Astrocyte (in vitro differentiated cells and primary cell): Measurements from ENCODE around the gene APOF. TPM values are rescaled to one million over a fixed set of nuclear protein-coding genes. Genes with fewer than 3 reads are reported as not detected.
"Not testable (repeated sequence)": the region's sequence is repeated elsewhere in the genome, so short reads cannot be mapped to it uniquely, and the experiment has no call there.

Experiments used
- DNase-seq: peaks from one replicate; pipeline ENCODE4 v3.0.0-alpha.2; 2010; ENCODE audit warnings: low read depth
- FAIRE-seq: peaks from 2 replicates; lab custom pipeline; 2011; peaks lifted over from hg19 to GRCh38; lab: Jason Lieb, UNC
- H2AFZ ChIP-seq: 2 replicates; pipeline ENCODE4 v1.6.0; 2012; ENCODE audit warnings: low read depth, low read length, inconsistent platforms
- H3K27ac ChIP-seq: 2 replicates; pipeline ENCODE4 v1.5.1; 2011; ENCODE audit warnings: low read depth, low read length, inconsistent platforms
- H3K27me3 ChIP-seq: 2 replicates; pipeline ENCODE4 v1.6.0; 2011; ENCODE audit warnings: low read length, inconsistent platforms; ENCODE audit not compliant: insufficient read depth
- H3K36me3 ChIP-seq: 2 replicates; pipeline ENCODE4 v1.5.1; 2011; ENCODE audit warnings: low read length, inconsistent platforms; ENCODE audit not compliant: insufficient read depth
- H3K4me1 ChIP-seq: 2 replicates; pipeline ENCODE4 v1.5.1; 2011; ENCODE audit warnings: low read length, inconsistent platforms; ENCODE audit not compliant: insufficient read depth
- H3K4me2 ChIP-seq: 2 replicates; pipeline ENCODE4 v1.6.0; 2012; ENCODE audit warnings: low read length, inconsistent platforms
- H3K4me3 ChIP-seq: 2 replicates; pipeline ENCODE4 v1.5.1; 2011; ENCODE audit warnings: low read depth, mild to moderate bottlenecking, low read length, inconsistent platforms; ENCODE audit not compliant: insufficient read depth
- H3K79me2 ChIP-seq: 2 replicates; pipeline ENCODE4 v1.6.0; 2012; ENCODE audit warnings: mild to moderate bottlenecking, low read length, inconsistent platforms; ENCODE audit not compliant: insufficient read depth
- H3K9ac ChIP-seq: 2 replicates; pipeline ENCODE4 v1.6.0; 2012; ENCODE audit warnings: mild to moderate bottlenecking, low read length, inconsistent platforms
- H3K9me3 ChIP-seq: 2 replicates; pipeline ENCODE4 v1.5.1; 2012; ENCODE audit warnings: low read depth, mild to moderate bottlenecking, low read length, inconsistent platforms; ENCODE audit not compliant: insufficient read depth
- H4K20me1 ChIP-seq: 2 replicates; pipeline ENCODE4 v1.6.0; 2012; ENCODE audit warnings: low read length, inconsistent platforms; ENCODE audit not compliant: insufficient read depth
- H3K27ac Mint-ChIP-seq: one replicate; pipeline ENCODE4 v1.8.0; 2021; ENCODE audit warnings: mild to moderate bottlenecking, mixed read lengths; ENCODE audit not compliant: unreplicated experiment
- H3K27me3 Mint-ChIP-seq: one replicate; pipeline ENCODE4 v1.8.0; 2021; ENCODE audit warnings: low read depth, mixed read lengths; ENCODE audit not compliant: unreplicated experiment
- H3K36me3 Mint-ChIP-seq: one replicate; pipeline ENCODE4 v1.8.0; 2021; ENCODE audit warnings: low read depth, mixed read lengths; ENCODE audit not compliant: unreplicated experiment
- H3K4me1 Mint-ChIP-seq: one replicate; pipeline ENCODE4 v1.8.0; 2021; ENCODE audit warnings: low read depth, mixed read lengths; ENCODE audit not compliant: unreplicated experiment
- H3K4me3 Mint-ChIP-seq: one replicate; pipeline ENCODE4 v1.8.0; 2021; ENCODE audit warnings: mild to moderate bottlenecking, moderate library complexity, mixed read lengths; ENCODE audit not compliant: unreplicated experiment
- H3K9me3 Mint-ChIP-seq: one replicate; pipeline ENCODE4 v1.8.0; 2021; ENCODE audit warnings: mild to moderate bottlenecking, mixed read lengths; ENCODE audit not compliant: unreplicated experiment
- CTCF ChIP-seq: IDR thresholded peaks from 2 replicates; pipeline ENCODE4 v1.5.1; 2011; ENCODE audit warnings: low read depth, mild to moderate bottlenecking, inconsistent platforms, low read length, moderate library complexity; ENCODE audit not compliant: insufficient read depth
- EZH2 ChIP-seq: IDR thresholded peaks from 2 replicates; pipeline ENCODE4 v1.6.1; 2012; ENCODE audit warnings: mild to moderate bottlenecking, low read length, inconsistent platforms; ENCODE audit not compliant: insufficient read depth
- total RNA-seq: library from RNA; stranded (reverse); gene quantifications from 2 replicates; pipeline ENCODE4 v1.2.1, GENCODE V29; 2021

The APOF gene
- total RNA-seq, 1 donor from 2014 or later, result not detected

- H3K4me1 ChIP-seq, result peaks cover 20% of the 10 kb centered on the region
- H3K9me3 ChIP-seq, result no peaks in the 10 kb centered on the region
- no peaks in the 10 kb centered on the region for H3K79me2 ChIP-seq
- no peak overlapping the region for H3K4me3 Mint-ChIP-seq
- H3K36me3 Mint-ChIP-seq, result peaks cover 8% of the 10 kb centered on the region
- H3K4me3 ChIP-seq, result no peak overlapping the region
- FAIRE-seq (no peak), DNase-seq (no peak)
- no peak overlapping the region for H3K27ac Mint-ChIP-seq
- TF ChIP-seq EZH2 (no peak), CTCF (no peak)
- H4K20me1 ChIP-seq, result no peaks in the 10 kb centered on the region
- H3K4me2 ChIP-seq, result no peak overlapping the region
- H3K9me3 Mint-ChIP-seq, result no peaks in the 10 kb centered on the region
- no peaks in the 10 kb centered on the region for H3K27me3 ChIP-seq
- no peak overlapping the region for H3K27ac ChIP-seq
- H3K36me3 ChIP-seq, result peaks cover 4% of the 10 kb centered on the region
- peaks cover 10% of the 10 kb centered on the region for H3K4me1 Mint-ChIP-seq
- H3K9ac ChIP-seq, result no peak overlapping the region
- H2AFZ ChIP-seq, result no peak overlapping the region
- H3K27me3 Mint-ChIP-seq, result no peaks in the 10 kb centered on the region
Measured at GRCh38 chr12:56337753-56338251, 24.9 kb downstream of the APOF start.

- Mint-ChIP-seq H3K9me3 (no peaks in the 10 kb centered on the region), H3K27ac (peak overlapping the region; percentile 66), H3K36me3 (peaks cover 8% of the 10 kb centered on the region), H3K27me3 (no peaks in the 10 kb centered on the region), H3K4me1 (peaks cover 10% of the 10 kb centered on the region), H3K4me3 (no peak overlapping the region)
- Histone ChIP-seq H3K27ac (no peak overlapping the region), H3K9ac (no peak overlapping the region), H3K79me2 (no peaks in the 10 kb centered on the region), H3K4me2 (no peak overlapping the region), H3K4me1 (peaks cover 21% of the 10 kb centered on the region), H3K36me3 (no peaks in the 10 kb centered on the region), H3K27me3 (no peaks in the 10 kb centered on the region), H3K4me3 (no peak overlapping the region), H4K20me1 (no peaks in the 10 kb centered on the region), H2AFZ (no peak overlapping the region), H3K9me3 (no peaks in the 10 kb centered on the region)
- FAIRE-seq (no peak), DNase-seq (no peak)
- TF ChIP-seq CTCF, result no peak
- TF ChIP-seq EZH2, result no peak
Measured at GRCh38 chr12:56336361-56337167, 26.1 kb downstream of the APOF start.

- not testable (repeated sequence) for H3K36me3 Mint-ChIP-seq
- peaks cover 21% of the 10 kb centered on the region for H3K4me1 ChIP-seq
Measured at GRCh38 chr12:56335527-56335926, 27.1 kb downstream of the APOF start.

More at GRCh38 chr12:56335527-56335926, 27.1 kb downstream of the APOF start:
- not testable (repeated sequence) for H3K9me3 Mint-ChIP-seq, H3K4me3 Mint-ChIP-seq, DNase-seq, H3K4me3 ChIP-seq, H2AFZ ChIP-seq, H3K4me2 ChIP-seq, H3K79me2 ChIP-seq, H3K27ac Mint-ChIP-seq, FAIRE-seq, H3K27ac ChIP-seq, H3K36me3 ChIP-seq, H4K20me1 ChIP-seq, H3K9me3 ChIP-seq, H3K27me3 Mint-ChIP-seq, H3K27me3 ChIP-seq, H3K9ac ChIP-seq
- peaks cover 10% of the 10 kb centered on the region for H3K4me1 Mint-ChIP-seq
